H1 (cell line): ENCODE results near the gene RERE. TPM values are rescaled to one million over a fixed set of nuclear protein-coding genes. Genes with fewer than 3 reads are reported as not detected.

Source experiments
- POU5F1 ChIP-seq: IDR thresholded peaks from 2 replicates; pipeline ENCODE4 v1.6.1; 2011; ENCODE audit warnings: low read depth, mild to moderate bottlenecking, low read length, moderate library complexity
- polyA plus RNA-seq, 7 experiments: library from polyadenylated mRNA; depleted of rRNA in 3 of 7; stranded (reverse) in 5 of 7; unstranded in 2 of 7; fragments of >200 nt in 5 of 7; fragments of 200-250 nt in 2 of 7; gene quantifications; 1 replicate in 5 of 7; 2 replicates in 1 of 7; 4 replicates in 1 of 7; pipeline versions ENCODE4 v1.2.1 to v1.2.3, GENCODE V29; 2011 to 2013; ENCODE audit warnings: missing spikeins in 2 of 7, mixed read lengths in 2 of 7
- total RNA-seq: library from RNA; stranded (reverse); fragmentation: NEBNext Ultra II Directional; extraction: Animal tissue kit (Norgen Biotek cat#: 25700); gene quantifications from 2 replicates; pipeline ENCODE4 v1.2.1, GENCODE V29; 2021

RERE gene
- total and polyA plus RNA-seq, 2 of the 8 experiments (the other 6 are each of a cell fraction or from before 2014, with no cell fraction given): 15.3 to 142 TPM

GRCh38 chr1:8402109-8402710 is 415.2 kb downstream of the RERE start (continued):
- TF ChIP-seq POU5F1: no peak
